Hematopoietic multipotent progenitor cell treated with erythropoietin and hydrocortisone succinate and interleukin-3 and kit ligand, for 6 days (in vitro differentiated cells): ENCODE measurements around the gene RYR3.

Experiments used
- DNase-seq: peaks from one replicate; pipeline ENCODE4 v3.0.0-alpha.2; 2015

Gene RYR3

DNA sequence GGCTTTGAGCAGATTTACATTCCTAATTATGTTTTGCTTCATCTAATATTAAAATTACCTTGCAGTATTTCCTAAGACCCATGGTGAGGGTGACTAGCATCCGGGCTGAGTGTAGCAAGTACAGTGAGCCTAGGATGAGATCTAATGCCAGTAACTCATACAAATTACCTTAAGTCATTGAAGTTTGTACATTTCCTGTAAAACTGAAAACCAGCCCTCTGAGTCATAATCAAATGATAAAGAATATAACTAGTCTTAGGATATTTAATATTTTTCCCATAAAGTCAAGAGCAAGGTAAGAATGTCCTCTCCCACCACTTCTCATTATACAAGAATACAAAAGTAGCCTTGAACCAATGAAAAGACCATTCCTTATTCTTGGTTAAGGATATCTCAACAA lies 602.7 kb downstream of the RYR3 start:
- DNase-seq = no peak
